CD4-positive, alpha-beta T cell (primary cell): ENCODE measurements around the gene NEB. TPM values are rescaled to one million over a fixed set of nuclear protein-coding genes. Genes with fewer than 3 reads are reported as not detected.

Experiments
- ATAC-seq: fragments of 200-7000 bp; cut with Tn5 transposase; one replicate; pipeline ENCODE4 v1.10.0; 2022; ENCODE audit warnings: mild to moderate bottlenecking; ENCODE audit not compliant: poor library complexity
- CTCF ChIA-PET: fragments of 350-600 bp; sonication (Branson Sonifier 250); formaldehyde crosslinking; loops from one replicate; lab custom pipeline; 2021; ENCODE audit warnings: antibody characterized with exemption, inconsistent platforms; lab: Charles Lee
- POLR2A ChIA-PET: fragments of 350-600 bp; sonication (Branson Sonifier 250); formaldehyde crosslinking; loops from one replicate; lab custom pipeline; 2021; ENCODE audit warnings: antibody characterized with exemption, inconsistent platforms; lab: Charles Lee
- DNase-seq, 14 experiments: peaks; one replicate each; pipeline ENCODE4 v3.0.0-alpha.2; 2013 to 2020; ENCODE audit warnings: mixed read lengths in 2 of 14
- H3K27ac ChIP-seq, 2 donors: one replicate each; pipeline versions ENCODE4 v1.5.1 to v1.7.0; 2013; ENCODE audit warnings: low read length in 2 of 2, low read depth in 1 of 2, mild to moderate bottlenecking in 1 of 2
- H3K27me3 ChIP-seq, 2 experiments: 1 replicate in 1 of 2; 2 replicates in 1 of 2; pipeline versions ENCODE4 v1.6.1 to v1.7.0; 2013; ENCODE audit warnings: low read length in 2 of 2, control low read depth in 1 of 2, mild to moderate bottlenecking in 1 of 2, moderate library complexity in 1 of 2; ENCODE audit not compliant: insufficient read depth in 2 of 2, control insufficient read depth in 1 of 2
- H3K36me3 ChIP-seq: one replicate; pipeline ENCODE4 v1.6.1; 2013; ENCODE audit warnings: low read length, control low read depth; ENCODE audit not compliant: insufficient read depth
- H3K4me1 ChIP-seq: one replicate; pipeline ENCODE4 v1.6.1; 2013; ENCODE audit warnings: low read length, control low read depth; ENCODE audit not compliant: insufficient read depth
- H3K4me3 ChIP-seq: one replicate; pipeline ENCODE4 v1.5.1; 2013; ENCODE audit warnings: mild to moderate bottlenecking, low read length, moderate library complexity
- H3K9me3 ChIP-seq, 2 experiments: 1 replicate in 1 of 2; 2 replicates in 1 of 2; pipeline versions ENCODE4 v1.6.1 to v1.7.0; 2013; ENCODE audit warnings: low read length in 2 of 2, mild to moderate bottlenecking in 2 of 2, control low read depth in 1 of 2, moderate library complexity in 1 of 2; ENCODE audit not compliant: control insufficient read depth in 1 of 2, insufficient read depth in 1 of 2
- H3K27ac Mint-ChIP-seq: one replicate; pipeline ENCODE4 v1.8.0; 2020; ENCODE audit warnings: mixed read lengths
- H3K27me3 Mint-ChIP-seq: one replicate; pipeline ENCODE4 v1.8.0; 2021; ENCODE audit warnings: mixed read lengths
- H3K36me3 Mint-ChIP-seq: one replicate; pipeline ENCODE4 v1.8.0; 2021; ENCODE audit warnings: low read depth, mixed read lengths
- H3K4me1 Mint-ChIP-seq: one replicate; pipeline ENCODE4 v1.8.0; 2021; ENCODE audit warnings: low read depth, mixed read lengths
- H3K4me3 Mint-ChIP-seq: one replicate; pipeline ENCODE4 v1.8.0; 2020; ENCODE audit warnings: mild to moderate bottlenecking, mixed read lengths
- H3K9me3 Mint-ChIP-seq: one replicate; pipeline ENCODE4 v1.8.0; 2020; ENCODE audit warnings: mixed read lengths
- CTCF ChIP-seq: fragments of 200-600 bp; IDR thresholded peaks from one replicate; pipeline ENCODE4 v1.8.0; 2022; ENCODE audit warnings: antibody characterized with exemption, mild to moderate bottlenecking
- intact Hi-C, 2 experiments: fragments of 100-400 bp; cut with DNase I in 1 of 2; cut with micrococcal nuclease in 1 of 2; formaldehyde crosslinking; loops; one replicate each; pipeline versions ENCODE4 v1.15.1 to v1.9.0; 2023 to 2025; cut with DNase I, micrococcal nuclease
- total RNA-seq, 174 experiments: library from RNA in 2 of 174; stranded (reverse) in 2 of 174; gene quantifications; one replicate each; pipeline ENCODE4 v1.2.3 and lab custom pipeline; 2021 to 2026

Gene NEB
- total RNA-seq, 2 experiments from 2014 or later: 1.2 to 1.8 TPM

- CTCF ChIA-PET: no interaction called here
- Mint-ChIP-seq H3K4me3 (no peak overlapping the region), H3K4me1 (no peaks in the 10 kb centered on the region), H3K36me3 (peaks cover 49% of the 10 kb centered on the region), H3K27ac (no peak overlapping the region), H3K9me3 (no peaks in the 10 kb centered on the region), H3K27me3 (no peaks in the 10 kb centered on the region)
- H3K4me1 ChIP-seq: no peaks in the 10 kb centered on the region
- H3K36me3 ChIP-seq: no peaks in the 10 kb centered on the region
- no peak for TF ChIP-seq CTCF
- no peak overlapping the region for H3K27ac ChIP-seq
- H3K27me3 ChIP-seq: no peaks in the 10 kb centered on the region
- no peak for DNase-seq
- intact Hi-C loops: no loop called here
- POLR2A ChIA-PET: no interaction called here
- no peaks in the 10 kb centered on the region for H3K9me3 ChIP-seq
- ATAC-seq: no peak
- H3K4me3 ChIP-seq: no peak overlapping the region
These were observed 244.0 kb downstream of the NEB start for GRCh38 chr2:151490276-151490675.

- Histone ChIP-seq H3K36me3 (peaks cover 8% of the 10 kb centered on the region), H3K9me3 (no peaks in the 10 kb centered on the region), H3K27ac (no peak overlapping the region), H3K27me3 (no peaks in the 10 kb centered on the region), H3K4me3 (no peak overlapping the region), H3K4me1 (no peaks in the 10 kb centered on the region)
- Mint-ChIP-seq H3K36me3 (peaks cover 54% of the 10 kb centered on the region), H3K27me3 (no peaks in the 10 kb centered on the region), H3K27ac (no peak overlapping the region), H3K4me1 (no peaks in the 10 kb centered on the region), H3K9me3 (no peaks in the 10 kb centered on the region), H3K4me3 (no peak overlapping the region)
- ATAC-seq (no peak), DNase-seq (no peak)
- ChIA-PET CTCF (no interaction called here), POLR2A (no interaction called here)
- intact Hi-C loops: no loop called here
- no peak for TF ChIP-seq CTCF
These were observed 248.2 kb downstream of the NEB start for GRCh38 chr2:151486053-151486452.

GRCh38 chr2:151484100-151484499 lies 250.2 kb downstream of the NEB start:
- H3K9me3 Mint-ChIP-seq: no peaks in the 10 kb centered on the region
- H3K36me3 ChIP-seq: peaks cover 9% of the 10 kb centered on the region
- DNase-seq (no peak), ATAC-seq (no peak)
- no peak for TF ChIP-seq CTCF
- H3K27ac Mint-ChIP-seq: no peak overlapping the region
- intact Hi-C loops: no loop called here
- ChIA-PET POLR2A (no interaction called here), CTCF (no interaction called here)
- no peaks in the 10 kb centered on the region for H3K27me3 Mint-ChIP-seq
- H3K4me3 ChIP-seq: no peak overlapping the region
- peaks cover 58% of the 10 kb centered on the region for H3K36me3 Mint-ChIP-seq
- H3K27ac ChIP-seq: no peak overlapping the region
- no peaks in the 10 kb centered on the region for H3K27me3 ChIP-seq
- no peak overlapping the region for H3K4me3 Mint-ChIP-seq
- no peaks in the 10 kb centered on the region for H3K9me3 ChIP-seq
- no peaks in the 10 kb centered on the region for H3K4me1 ChIP-seq
- peaks cover 5% of the 10 kb centered on the region for H3K4me1 Mint-ChIP-seq
